ENCODE data around the gene TSPAN13.

GRCh38 chr7:16785321-16785720 is 31.8 kb downstream of the TSPAN13 start:
- TF ChIP-seq, protein P1, sequence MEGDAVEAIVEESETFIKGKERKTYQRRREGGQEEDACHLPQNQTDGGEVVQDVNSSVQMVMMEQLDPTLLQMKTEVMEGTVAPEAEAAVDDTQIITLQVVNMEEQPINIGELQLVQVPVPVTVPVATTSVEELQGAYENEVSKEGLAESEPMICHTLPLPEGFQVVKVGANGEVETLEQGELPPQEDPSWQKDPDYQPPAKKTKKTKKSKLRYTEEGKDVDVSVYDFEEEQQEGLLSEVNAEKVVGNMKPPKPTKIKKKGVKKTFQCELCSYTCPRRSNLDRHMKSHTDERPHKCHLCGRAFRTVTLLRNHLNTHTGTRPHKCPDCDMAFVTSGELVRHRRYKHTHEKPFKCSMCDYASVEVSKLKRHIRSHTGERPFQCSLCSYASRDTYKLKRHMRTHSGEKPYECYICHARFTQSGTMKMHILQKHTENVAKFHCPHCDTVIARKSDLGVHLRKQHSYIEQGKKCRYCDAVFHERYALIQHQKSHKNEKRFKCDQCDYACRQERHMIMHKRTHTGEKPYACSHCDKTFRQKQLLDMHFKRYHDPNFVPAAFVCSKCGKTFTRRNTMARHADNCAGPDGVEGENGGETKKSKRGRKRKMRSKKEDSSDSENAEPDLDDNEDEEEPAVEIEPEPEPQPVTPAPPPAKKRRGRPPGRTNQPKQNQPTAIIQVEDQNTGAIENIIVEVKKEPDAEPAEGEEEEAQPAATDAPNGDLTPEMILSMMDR (IDR thresholded peaks at IDR 0.05; ENCODE audit: low read depth, low read length, poor library complexity, severe bottlenecking): no peak
- no peak for TF ChIP-seq EZH2phosphoT487 (IDR thresholded peaks at IDR 0.05; ENCODE audit: borderline replicate concordance, low read length)

All from DOHH2 (cell line).